HS-27A (cell line): Measurements from ENCODE around the gene RBM28.

ENCODE experiments used
- DNase-seq: peaks from one replicate; pipeline ENCODE4 v3.0.0-alpha.2; 2012; ENCODE audit warnings: low read depth, missing footprints

RBM28 gene

DNA sequence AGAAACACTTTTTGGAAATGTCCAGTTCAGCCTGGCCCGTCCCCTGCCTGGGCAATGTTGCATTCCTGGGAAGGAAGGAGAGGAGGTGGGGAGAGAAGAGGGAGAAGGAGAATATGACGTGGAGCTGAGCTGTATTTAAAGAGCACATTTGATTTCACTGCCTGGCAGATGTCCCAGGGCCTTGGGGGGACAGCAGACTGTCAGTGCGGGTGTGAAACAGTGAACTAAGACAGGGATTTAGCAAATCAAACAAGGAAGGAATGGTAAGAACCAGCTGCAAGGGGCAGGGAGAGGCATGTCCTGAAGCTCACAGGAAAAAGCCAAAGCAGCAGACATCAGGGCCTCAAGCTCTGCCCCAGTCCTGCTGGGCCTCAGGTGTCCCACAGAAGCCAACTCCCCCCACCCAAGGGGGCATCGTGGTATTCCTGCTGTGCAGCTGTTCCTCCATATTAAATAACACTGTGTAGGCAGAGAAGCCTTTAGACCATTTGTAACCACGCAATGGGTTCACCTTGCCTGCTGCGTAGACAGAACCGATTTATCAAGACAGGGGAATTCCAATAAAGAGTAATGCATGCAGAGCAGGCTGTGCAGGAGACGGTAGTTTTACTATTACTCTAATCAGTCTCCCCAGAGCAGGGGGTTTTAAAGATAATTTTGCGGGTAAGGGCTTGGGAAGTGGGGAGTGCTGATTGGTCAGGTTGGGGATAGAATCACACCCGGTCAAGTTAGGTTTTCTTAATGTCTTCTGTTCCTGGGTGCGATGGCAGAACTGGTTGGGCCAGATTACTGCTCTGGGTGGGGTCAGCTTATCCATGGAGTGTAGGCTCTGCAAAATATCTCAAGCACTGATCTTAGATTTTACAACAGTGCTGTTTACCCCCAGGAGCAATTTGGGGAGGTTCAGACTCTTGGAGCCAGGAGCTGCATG lies 84.3 kb downstream of the RBM28 start:
- no peak for DNase-seq

DNA sequence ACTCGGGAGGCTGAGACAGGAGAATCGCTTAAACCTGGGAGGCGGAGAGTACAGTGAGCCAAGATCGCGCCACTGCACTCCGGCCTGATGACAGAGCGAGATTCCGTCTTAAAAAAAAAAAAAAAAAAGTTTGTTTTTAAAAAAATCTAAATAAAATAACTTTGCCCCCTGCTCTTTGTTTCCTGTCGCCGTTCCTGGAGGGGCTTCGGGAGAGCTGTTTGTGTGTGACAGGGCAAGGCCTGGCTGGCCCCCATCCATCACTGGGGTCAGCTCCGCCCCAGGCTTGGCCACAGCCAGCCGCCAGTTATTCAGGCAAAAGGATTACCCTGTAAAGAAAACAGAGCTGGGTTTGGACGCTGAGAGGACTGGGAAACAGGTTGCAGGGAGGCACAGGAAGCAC lies 86.2 kb downstream of the RBM28 start:
- DNase-seq = no peak

DNA sequence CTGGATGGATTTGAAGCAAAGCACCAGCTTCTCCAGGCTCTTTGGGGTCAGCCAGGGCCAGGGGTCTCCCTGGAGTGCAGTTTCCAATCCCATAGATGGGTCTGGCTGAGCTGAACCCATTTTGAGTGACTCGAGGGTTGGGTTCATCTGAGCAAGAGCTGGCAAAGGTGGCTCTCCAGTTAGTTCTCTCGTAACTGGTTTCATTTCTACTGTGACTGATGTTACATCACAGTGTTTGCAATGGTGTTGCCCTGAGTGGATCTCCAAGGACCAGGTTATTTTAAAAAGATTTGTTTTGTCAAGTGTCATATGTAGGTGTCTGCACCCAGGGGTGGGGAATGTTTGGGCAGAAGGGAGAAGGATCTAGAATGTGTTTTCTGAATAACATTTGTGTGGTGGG lies 88.4 kb downstream of the RBM28 start:
- no peak for DNase-seq

DNA sequence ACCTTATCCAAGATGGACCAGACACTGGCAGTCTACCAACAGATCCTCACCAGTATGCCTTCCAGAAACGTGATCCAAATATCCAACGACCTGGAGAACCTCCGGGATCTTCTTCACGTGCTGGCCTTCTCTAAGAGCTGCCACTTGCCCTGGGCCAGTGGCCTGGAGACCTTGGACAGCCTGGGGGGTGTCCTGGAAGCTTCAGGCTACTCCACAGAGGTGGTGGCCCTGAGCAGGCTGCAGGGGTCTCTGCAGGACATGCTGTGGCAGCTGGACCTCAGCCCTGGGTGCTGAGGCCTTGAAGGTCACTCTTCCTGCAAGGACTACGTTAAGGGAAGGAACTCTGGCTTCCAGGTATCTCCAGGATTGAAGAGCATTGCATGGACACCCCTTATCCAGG lies 89.2 kb downstream of the RBM28 start:
- DNase-seq = no peak

DNA sequence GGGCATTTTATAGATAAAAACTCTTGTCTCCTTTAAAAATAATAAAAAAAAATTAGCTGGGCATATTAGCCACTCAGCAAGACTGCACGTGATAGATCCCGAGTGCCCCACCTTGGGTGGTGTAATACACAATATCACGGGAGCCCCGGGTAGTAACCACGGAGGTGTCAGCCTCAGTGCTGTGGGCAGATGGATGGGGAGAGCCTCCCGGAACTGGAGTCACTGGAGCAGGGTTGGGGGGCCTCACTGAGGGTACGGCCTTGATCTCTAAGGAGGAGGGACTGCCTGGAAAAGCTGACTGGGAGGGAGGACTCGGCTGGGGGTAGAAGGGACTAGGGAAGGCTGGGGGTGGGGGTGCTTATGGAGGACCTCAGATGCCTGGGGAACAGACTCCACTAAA lies 90.0 kb downstream of the RBM28 start:
- no peak for DNase-seq

DNA sequence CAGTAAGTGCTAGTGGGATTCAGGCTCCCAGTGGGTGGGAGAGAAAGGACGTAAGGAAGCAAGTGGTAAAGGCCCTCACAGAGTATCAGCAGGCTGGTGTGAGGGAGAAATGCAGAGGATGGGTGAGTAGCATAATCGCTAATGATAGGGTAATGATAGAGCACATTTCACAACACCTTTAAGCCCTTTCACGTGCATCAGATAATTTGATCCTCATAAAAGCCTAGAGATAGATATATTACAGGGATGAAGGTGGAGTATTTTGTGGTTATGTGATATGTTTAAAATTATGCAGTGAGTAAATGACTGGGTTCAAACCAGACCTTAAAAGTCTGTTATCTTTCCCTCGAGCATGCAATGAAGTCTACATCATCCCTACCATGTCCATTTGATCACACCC lies 92.4 kb downstream of the RBM28 start:
- DNase-seq = no peak
